GM04504 (cell line): ENCODE results near the gene RPE.

ENCODE experiments used
- DNase-seq: peaks from one replicate; pipeline ENCODE4 v3.0.0-alpha.2; 2012; ENCODE audit warnings: low read depth

Gene RPE

GRCh38 chr2:210000464-210001324 is 1.7 kb upstream of the RPE start:
- no peak for DNase-seq

GRCh38 chr2:210003359-210003758 is 921 bp downstream of the RPE start:
- no peak for DNase-seq

GRCh38 chr2:210004881-210005280 is 2.4 kb downstream of the RPE start:
- no peak for DNase-seq

- no peak for DNase-seq
Observed at GRCh38 chr2:210007895-210008294, 5.5 kb downstream of the RPE start.

- no peak for DNase-seq
Observed at GRCh38 chr2:210009126-210009525, 6.7 kb downstream of the RPE start.

- no peak for DNase-seq
Observed at GRCh38 chr2:210009896-210010295, 7.5 kb downstream of the RPE start.

- DNase-seq, result no peak
Observed at GRCh38 chr2:210020138-210020537, 17.7 kb downstream of the RPE start.

GRCh38 chr2:210022824-210023223 is 20.4 kb downstream of the RPE start:
- DNase-seq, result no peak

GRCh38 chr2:210027608-210028007 is 25.2 kb downstream of the RPE start:
- no peak for DNase-seq

GRCh38 chr2:210028178-210028577 is 25.7 kb downstream of the RPE start:
- no peak for DNase-seq

- DNase-seq, result no peak
Observed at GRCh38 chr2:210034087-210034683, 31.7 kb downstream of the RPE start.

GRCh38 chr2:210035679-210036078 is 33.2 kb downstream of the RPE start:
- no peak for DNase-seq

- no peak for DNase-seq
Observed at GRCh38 chr2:210038078-210038477, 35.6 kb downstream of the RPE start.

- no peak for DNase-seq
Observed at GRCh38 chr2:210046851-210047500, 44.5 kb downstream of the RPE start.

- DNase-seq, result no peak
Observed at GRCh38 chr2:210049831-210050230, 47.4 kb downstream of the RPE start.

- no peak for DNase-seq
Observed at GRCh38 chr2:210050885-210051284, 48.4 kb downstream of the RPE start.

- no peak for DNase-seq
Observed at GRCh38 chr2:210054696-210055095, 52.3 kb downstream of the RPE start.

GRCh38 chr2:210055825-210056224 is 53.4 kb downstream of the RPE start:
- no peak for DNase-seq

GRCh38 chr2:210063306-210063705 is 60.9 kb downstream of the RPE start:
- DNase-seq, result no peak
